MM.1S (cell line): ENCODE data around the gene CHI3L1.

ENCODE experiments used
- EZH2 ChIP-seq: fragments of 300-600 bp; sonication (generic); optimal IDR thresholded peaks from 2 replicates; pipeline ENCODE3; 2017; ENCODE audit warnings: low read depth, mild to moderate bottlenecking, antibody characterized with exemption, low read length, mixed read lengths
- EZH2phosphoT487 ChIP-seq: fragments of 300-600 bp; sonication (generic); IDR thresholded peaks from 2 replicates; pipeline ENCODE4 v1.6.1; 2018; ENCODE audit warnings: antibody characterized with exemption, low read length
- TF ChIP-seq, protein P1 (sequence below): fragments of 300-600 bp; sonication (generic); IDR thresholded peaks from 2 replicates; pipeline ENCODE4 v1.5.1; 2016; ENCODE audit warnings: antibody characterized with exemption, low read length, mixed read lengths

DNA sequence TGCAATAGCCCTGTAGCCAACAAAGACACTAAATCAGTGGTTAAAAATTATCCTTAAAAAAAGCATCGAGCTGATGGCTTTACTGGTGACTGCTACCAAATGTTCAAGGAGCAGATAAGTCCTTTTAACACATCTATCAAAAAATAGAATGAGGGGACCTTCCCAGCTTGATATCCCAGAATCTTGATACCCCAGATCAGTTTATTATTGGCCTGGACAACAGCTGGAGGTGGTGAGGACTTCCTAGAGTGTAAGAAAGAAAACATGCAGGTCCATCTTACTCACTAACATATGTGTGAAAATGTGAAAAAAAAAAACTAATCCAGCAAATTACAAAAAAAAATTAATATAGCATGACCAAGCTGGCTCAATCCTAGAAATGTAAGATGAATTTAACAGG lies 21.7 kb upstream of the CHI3L1 start:
- TF ChIP-seq, protein P1, sequence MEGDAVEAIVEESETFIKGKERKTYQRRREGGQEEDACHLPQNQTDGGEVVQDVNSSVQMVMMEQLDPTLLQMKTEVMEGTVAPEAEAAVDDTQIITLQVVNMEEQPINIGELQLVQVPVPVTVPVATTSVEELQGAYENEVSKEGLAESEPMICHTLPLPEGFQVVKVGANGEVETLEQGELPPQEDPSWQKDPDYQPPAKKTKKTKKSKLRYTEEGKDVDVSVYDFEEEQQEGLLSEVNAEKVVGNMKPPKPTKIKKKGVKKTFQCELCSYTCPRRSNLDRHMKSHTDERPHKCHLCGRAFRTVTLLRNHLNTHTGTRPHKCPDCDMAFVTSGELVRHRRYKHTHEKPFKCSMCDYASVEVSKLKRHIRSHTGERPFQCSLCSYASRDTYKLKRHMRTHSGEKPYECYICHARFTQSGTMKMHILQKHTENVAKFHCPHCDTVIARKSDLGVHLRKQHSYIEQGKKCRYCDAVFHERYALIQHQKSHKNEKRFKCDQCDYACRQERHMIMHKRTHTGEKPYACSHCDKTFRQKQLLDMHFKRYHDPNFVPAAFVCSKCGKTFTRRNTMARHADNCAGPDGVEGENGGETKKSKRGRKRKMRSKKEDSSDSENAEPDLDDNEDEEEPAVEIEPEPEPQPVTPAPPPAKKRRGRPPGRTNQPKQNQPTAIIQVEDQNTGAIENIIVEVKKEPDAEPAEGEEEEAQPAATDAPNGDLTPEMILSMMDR: no peak
- no peak for TF ChIP-seq EZH2phosphoT487
- TF ChIP-seq EZH2: no peak
